GM12892 (cell line): ENCODE measurements around the gene FOXL2NB.

Experiments used
- POLR2A ChIP-seq: IDR thresholded peaks from 2 replicates; pipeline ENCODE4 v1.6.1; 2011; ENCODE audit warnings: low read depth, low read length, control low read depth
- POLR2AphosphoS5 ChIP-seq: IDR thresholded peaks from 2 replicates; pipeline ENCODE4 v1.6.1; 2011; ENCODE audit warnings: low read depth, low read length, control low read depth
- TAF1 ChIP-seq: IDR thresholded peaks from 2 replicates; pipeline ENCODE4 v1.6.1; 2011; ENCODE audit warnings: low read depth, mild to moderate bottlenecking, control low read depth, low read length, borderline replicate concordance

DNA sequence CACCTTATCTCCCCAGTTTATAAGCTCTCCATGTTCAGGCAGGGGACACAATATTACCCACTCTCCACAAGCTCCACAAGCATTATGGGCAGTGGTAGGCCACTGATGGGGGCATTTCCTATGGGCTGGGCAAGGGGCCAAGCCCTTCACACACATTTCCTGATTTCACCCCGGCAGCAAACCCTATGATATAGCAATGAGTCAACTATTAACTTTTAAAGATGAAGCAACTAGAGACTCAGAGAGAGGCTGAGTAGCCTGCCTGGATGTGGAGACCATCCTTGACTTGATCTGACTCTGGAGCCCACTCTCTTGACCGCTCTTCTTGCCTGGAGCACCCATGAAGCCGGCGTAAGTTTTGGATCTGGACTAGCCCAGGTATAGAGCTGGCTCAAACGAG is 27.4 kb downstream of the FOXL2NB start:
- TF ChIP-seq POLR2A (no peak), POLR2AphosphoS5 (no peak), TAF1 (no peak)
